ENCODE data around the gene UGP2.

- no peak for TF ChIP-seq USF2 (IDR thresholded peaks at IDR 0.05; ENCODE audit: low read depth, low read length)
- TF ChIP-seq CTCF (conservative IDR thresholded peaks at IDR 0.05; ENCODE audit: low read depth, low read length) = no peak
- no peak for TF ChIP-seq SMC3 (IDR thresholded peaks at IDR 0.05; ENCODE audit: low read depth, low read length)
- TF ChIP-seq POLR2A (IDR thresholded peaks at IDR 0.05; ENCODE audit: low read depth, low read length) = no peak
- TF ChIP-seq BHLHE40 (IDR thresholded peaks at IDR 0.05; ENCODE audit: low read depth, low read length) = no peak
- TF ChIP-seq FOS (IDR thresholded peaks at IDR 0.05; ENCODE audit: low read depth, low read length) = no peak
- TF ChIP-seq RAD21 (IDR thresholded peaks at IDR 0.05; ENCODE audit: low read length) = no peak
- TF ChIP-seq CEBPB (IDR thresholded peaks at IDR 0.05; ENCODE audit: low read depth, low read length) = no peak
- no peak for TF ChIP-seq RCOR1 (IDR thresholded peaks at IDR 0.05; ENCODE audit: insufficient replicate concordance, low read length)
- no peak for TF ChIP-seq ELK1 (IDR thresholded peaks at IDR 0.05; ENCODE audit: borderline replicate concordance, low read depth, low read length)
- no peak for TF ChIP-seq NFE2L2 (IDR thresholded peaks at IDR 0.05; ENCODE audit: low read depth, low read length)
- no peak for TF ChIP-seq MAZ (IDR thresholded peaks at IDR 0.05; ENCODE audit: borderline replicate concordance, low read depth, low read length)
These were observed 40.2 kb upstream of the UGP2 start for GRCh38 chr2:63801455-63801854.
